A549 (cell line): Measurements from ENCODE around the gene DHRS4. TPM values are rescaled to one million over a fixed set of nuclear protein-coding genes. Genes with fewer than 3 reads are reported as not detected.

ENCODE experiments used
- ATAC-seq, 2 experiments: fragments of 200-7000 bp in 1 of 2; fragments of >200 bp in 1 of 2; cut with Nextera tagmentation in 1 of 2; cut with Tn5 transposase in 1 of 2; 3 replicates each; pipeline versions ENCODE4 v1.8.0 to v1.9.1; 2018 to 2020; ENCODE audit warnings: mild to moderate bottlenecking in 1 of 2, moderate library complexity in 1 of 2
- CTCF ChIA-PET: fragments of 300-600 bp; sonication (Branson Sonifier 250); formaldehyde crosslinking; extraction: SDS; loops from one replicate; lab custom pipeline; 2021; ENCODE audit warnings: antibody characterized with exemption, inconsistent platforms; lab: Yijun Ruan, JAX
- POLR2A ChIA-PET: fragments of 350-600 bp; formaldehyde crosslinking; extraction: SDS; loops from one replicate; lab custom pipeline; 2021; ENCODE audit warnings: antibody characterized with exemption, inconsistent platforms; lab: Yijun Ruan, JAX
- DNase-seq, 2 experiments: peaks; one replicate each; pipeline versions ENCODE4 v3.0.0 to v3.0.0-alpha.2; 2011 to 2016; ENCODE audit warnings: low read depth in 1 of 2, low spot score in 1 of 2
- FAIRE-seq: peaks from 2 replicates; lab custom pipeline; 2011; peaks lifted over from hg19 to GRCh38; lab: Jason Lieb, UNC
- H3K27ac ChIP-seq, 2 experiments: fragments of >200 bp; sonication (Bioruptor Twin); formaldehyde crosslinking; 3 replicates each; pipeline ENCODE4 v1.5.1; 2016 to 2017
- H3K4me1 ChIP-seq: fragments of >200 bp; sonication (Bioruptor Twin); formaldehyde crosslinking; 3 replicates; pipeline ENCODE4 v1.6.1; 2016
- H3K4me2 ChIP-seq: fragments of >200 bp; sonication (Bioruptor Twin); formaldehyde crosslinking; 3 replicates; pipeline ENCODE4 v1.6.1; 2016
- H3K4me3 ChIP-seq: fragments of >200 bp; sonication (Bioruptor Twin); formaldehyde crosslinking; 3 replicates; pipeline ENCODE4 v1.5.1; 2016
- H3K9me3 ChIP-seq: fragments of >200 bp; sonication (Bioruptor Twin); formaldehyde crosslinking; 3 replicates; pipeline ENCODE4 v1.6.1; 2016
- ATOH8 ChIP-seq: fragments of 250-450 bp; sonication (Bioruptor Pico); IDR thresholded peaks from 2 replicates; pipeline ENCODE4 v1.5.0; 2020; ENCODE audit warnings: low read depth, mild to moderate bottlenecking, moderate library complexity
- EHMT2 ChIP-seq: fragments of 200-600 bp; sonication (generic); IDR thresholded peaks from 2 replicates; pipeline ENCODE4 v1.6.1; 2016; ENCODE audit warnings: antibody characterized with exemption, low read depth, mild to moderate bottlenecking, moderate library complexity
- ELK1 ChIP-seq: fragments of 150-350 bp; IDR thresholded peaks from 2 replicates; pipeline ENCODE4 v1.6.1; 2014; ENCODE audit warnings: low read depth, mild to moderate bottlenecking, low read length
- FOXS1 ChIP-seq: fragments of 250-450 bp; sonication (Bioruptor Pico); IDR thresholded peaks from 2 replicates; pipeline ENCODE4 v1.5.0; 2020; ENCODE audit warnings: mild to moderate bottlenecking, moderate library complexity
- HDAC2 ChIP-seq: fragments of 200-600 bp; sonication (generic); IDR thresholded peaks from 2 replicates; pipeline ENCODE4 v1.6.1; 2016
- HES2 ChIP-seq: fragments of >200 bp; sonication (Bioruptor Twin); formaldehyde crosslinking; IDR thresholded peaks from 2 replicates; pipeline ENCODE4 v1.6.1; 2016
- JUN ChIP-seq, 2 experiments: fragments of >200 bp; sonication (Bioruptor Twin); formaldehyde crosslinking; IDR thresholded peaks; 2 replicates in 1 of 2; 3 replicates in 1 of 2; pipeline ENCODE4 v1.6.1; 2016 to 2017
- MAFK ChIP-seq: fragments of 450-650 bp; IDR thresholded peaks from 2 replicates; pipeline ENCODE4 v1.6.1; 2014; ENCODE audit not compliant: partially characterized antibody
- MAX ChIP-seq: IDR thresholded peaks from 2 replicates; pipeline ENCODE4 v1.6.1; 2012
- NPAS2 ChIP-seq: fragments of 250-450 bp; sonication (Bioruptor Pico); IDR thresholded peaks from 2 replicates; pipeline ENCODE4 v1.8.0; 2022; ENCODE audit warnings: mild to moderate bottlenecking, moderate library complexity, borderline replicate concordance
- PBX3 ChIP-seq: IDR thresholded peaks from 2 replicates; pipeline ENCODE4 v1.6.1; 2012
- PHF8 ChIP-seq: fragments of 200-600 bp; sonication (generic); IDR thresholded peaks from 2 replicates; pipeline ENCODE4 v1.6.1; 2016; ENCODE audit warnings: low read depth, mild to moderate bottlenecking, antibody characterized with exemption, moderate library complexity, borderline replicate concordance
- RAD21 ChIP-seq, 2 experiments: fragments of >200 bp in 1 of 2; sonication (Bioruptor Twin) in 1 of 2; formaldehyde crosslinking in 1 of 2; IDR thresholded peaks in 1 of 2; conservative IDR thresholded peaks in 1 of 2; 2 replicates in 1 of 2; 3 replicates in 1 of 2; pipeline ENCODE4 v1.6.1; 2012 to 2018; ENCODE audit warnings: inconsistent platforms in 1 of 2
- REST ChIP-seq: fragments of 200-600 bp; sonication (generic); IDR thresholded peaks from 2 replicates; pipeline ENCODE4 v1.6.1; 2016; ENCODE audit warnings: antibody characterized with exemption, mild to moderate bottlenecking, moderate library complexity
- SREBF2 ChIP-seq: fragments of 450-650 bp; IDR thresholded peaks from 2 replicates; pipeline ENCODE4 v1.6.1; 2014; ENCODE audit warnings: mild to moderate bottlenecking, moderate library complexity
- TP53 ChIP-seq: fragments of 250-450 bp; sonication (Bioruptor Pico); IDR thresholded peaks from 2 replicates; pipeline ENCODE4 v1.5.0; 2021; ENCODE audit warnings: mild to moderate bottlenecking, moderate library complexity
- USF2 ChIP-seq: fragments of 450-650 bp; IDR thresholded peaks from 2 replicates; pipeline ENCODE4 v1.6.1; 2014; ENCODE audit warnings: antibody characterized with exemption
- WGBS: methylation state at CpG from one replicate; pipeline ENCODE4 v1.1.6; 2017; ENCODE audit errors: missing lambda C conversion rate; 5-methylcytosine and 5-hydroxymethylcytosine counted together
- polyA plus RNA-seq, 4 experiments: library from polyadenylated mRNA; depleted of rRNA in 3 of 4; stranded (reverse); fragments of >200 nt; fragmentation: RNase III in 1 of 4; extraction: RNeasy Plus Mini Kit Qiagen cat#74134 plus additional on column Dnase treatment in 1 of 4; gene quantifications; 2 replicates in 3 of 4; 3 replicates in 1 of 4; pipeline ENCODE4 v1.2.3, GENCODE V29; 2011 to 2017

Gene DHRS4
- polyA plus RNA-seq, 2 of the 4 experiments (the other 2 are of a cell fraction) = 28.5 to 64.8 TPM

GRCh38 chr14:23922545-23922944 lies 31.0 kb upstream of the DHRS4 start:
- ATAC-seq (no peak), FAIRE-seq (no peak), DNase-seq (no peak)
- ChIA-PET POLR2A (no interaction called here), CTCF (interaction anchor here (1.1 to 4.4 kb wide), 3 partner anchors 12 to 334 kb away, joined by 3 to 26 read pairs (median 5); no protein-coding TSS in a partner anchor)
- no peak for TF ChIP-seq MAX
- no peak for TF ChIP-seq NPAS2 (CRISPR knock-in tag)
- TF ChIP-seq HDAC2 = no peak
- no peak for TF ChIP-seq PHF8
- TF ChIP-seq PBX3 = no peak
- no peak for TF ChIP-seq JUN (IDR thresholded peaks at IDR 0.05)
- no peak for TF ChIP-seq USF2
- TF ChIP-seq FOXS1 (CRISPR knock-in tag) = no peak
- TF ChIP-seq RAD21 (conservative IDR thresholded peaks at IDR 0.05 in 1 of 2, IDR thresholded peaks at IDR 0.05 in 1 of 2) = no peak
- TF ChIP-seq REST = no peak
- TF ChIP-seq ATOH8 (CRISPR knock-in tag) = no peak
- TF ChIP-seq HES2 = no peak
- TF ChIP-seq TP53 (CRISPR knock-in tag) = no peak
- no peak for TF ChIP-seq SREBF2
- TF ChIP-seq ELK1 = no peak
- Histone ChIP-seq H3K4me1 (no peaks in the 10 kb centered on the region), H3K9me3 (0 out of 3 replicates have a peak, but pooled peaks cover 2% of the 10 kb centered on the region), H3K27ac (no peak overlapping the region), H3K4me3 (no peak overlapping the region), H3K4me2 (no peak overlapping the region)
- 5% methylated on average over 1 of the region's 1 CpG for WGBS

- Histone ChIP-seq H3K4me3 (no peak overlapping the region), H3K27ac (no peak overlapping the region), H3K4me1 (no peaks in the 10 kb centered on the region), H3K4me2 (no peak overlapping the region), H3K9me3 (no peaks in the 10 kb centered on the region)
- TF ChIP-seq JUN (IDR thresholded peaks at IDR 0.05) (no peak), EHMT2 (no peak), MAFK (peak; percentile 97)
- POLR2A ChIA-PET = no interaction called here
- no peak for FAIRE-seq
- WGBS = 63% methylated on average over 7 of the region's 7 CpGs
- CTCF ChIA-PET = interaction anchor here (1.0 to 4.4 kb wide), 4 partner anchors 15 to 293 kb away, joined by 3 to 26 read pairs (median 4); no protein-coding TSS in a partner anchor
- no peak for ATAC-seq
- no peak for DNase-seq
These were observed 28.0 kb upstream of the DHRS4 start for GRCh38 chr14:23925523-23926075.
